Keratinocyte (primary cell): ENCODE data around the gene HCRTR1. TPM values are rescaled to one million over a fixed set of nuclear protein-coding genes. Genes with fewer than 3 reads are reported as not detected.

Experiments
- DNase-seq: peaks from one replicate; pipeline ENCODE4 v3.0.0-alpha.2; 2011; ENCODE audit warnings: low read depth, missing footprints, low spot score
- FAIRE-seq: peaks from 2 replicates; lab custom pipeline; 2011; peaks lifted over from hg19 to GRCh38; lab: Jason Lieb, UNC
- H2AFZ ChIP-seq: 2 replicates; pipeline ENCODE4 v1.6.0; 2012; ENCODE audit warnings: low read length, control low read depth, inconsistent platforms; ENCODE audit not compliant: control insufficient read depth
- H3K27ac ChIP-seq: 2 replicates; pipeline ENCODE4 v1.5.1; 2011; ENCODE audit warnings: low read length; ENCODE audit not compliant: control insufficient read depth, insufficient read depth
- H3K27me3 ChIP-seq: 3 replicates; pipeline ENCODE4 v1.6.0; 2011; ENCODE audit warnings: low read length; ENCODE audit not compliant: control insufficient read depth, insufficient read depth; ENCODE audit errors: extremely low read depth
- H3K36me3 ChIP-seq, 2 experiments: 2 replicates in 1 of 2; 3 replicates in 1 of 2; pipeline ENCODE4 v1.5.1; 2011; ENCODE audit warnings: low read length in 2 of 2, mild to moderate bottlenecking in 1 of 2; ENCODE audit not compliant: control insufficient read depth in 2 of 2, insufficient read depth in 2 of 2; ENCODE audit errors: extremely low read depth in 1 of 2
- H3K4me1 ChIP-seq: 3 replicates; pipeline ENCODE4 v1.5.1; 2011; ENCODE audit warnings: low read length; ENCODE audit not compliant: control insufficient read depth, insufficient read depth; ENCODE audit errors: extremely low read depth
- H3K4me2 ChIP-seq: 3 replicates; pipeline ENCODE4 v1.6.0; 2011; ENCODE audit warnings: low read depth, low read length; ENCODE audit not compliant: control insufficient read depth, insufficient read depth; ENCODE audit errors: extremely low read depth
- H3K4me3 ChIP-seq, 3 experiments: fragments of 200-600 bp in 1 of 3; sonication (generic) in 1 of 3; 2 replicates in 2 of 3; 3 replicates in 1 of 3; pipeline ENCODE4 v1.5.1; 2011 to 2016; ENCODE audit warnings: low read length in 3 of 3, mild to moderate bottlenecking in 3 of 3, control low read depth in 2 of 3, inconsistent platforms in 1 of 3, low read depth in 1 of 3, mixed read lengths in 1 of 3, mixed run types in 1 of 3, moderate library complexity in 1 of 3; ENCODE audit not compliant: control insufficient read depth in 2 of 3, insufficient read depth in 2 of 3; ENCODE audit errors: extremely low read depth in 1 of 3
- H3K79me2 ChIP-seq: 2 replicates; pipeline ENCODE4 v1.6.0; 2012; ENCODE audit warnings: low read length; ENCODE audit not compliant: control insufficient read depth, insufficient read depth
- H3K9ac ChIP-seq: 3 replicates; pipeline ENCODE4 v1.6.0; 2011; ENCODE audit warnings: low read length; ENCODE audit not compliant: control insufficient read depth, insufficient read depth; ENCODE audit errors: extremely low read depth
- H3K9me1 ChIP-seq: 3 replicates; pipeline ENCODE4 v1.6.0; 2011; ENCODE audit warnings: low read length; ENCODE audit not compliant: control insufficient read depth, insufficient read depth; ENCODE audit errors: extremely low read depth
- H3K9me3 ChIP-seq: 2 replicates; pipeline ENCODE4 v1.5.1; 2012; ENCODE audit warnings: low read depth, low read length; ENCODE audit not compliant: control insufficient read depth
- H4K20me1 ChIP-seq: 3 replicates; pipeline ENCODE4 v1.6.0; 2011; ENCODE audit warnings: low read length; ENCODE audit not compliant: control insufficient read depth, insufficient read depth; ENCODE audit errors: extremely low read depth
- EZH2 ChIP-seq: IDR thresholded peaks from one replicate; pipeline ENCODE4 v1.6.1; 2012; ENCODE audit warnings: inconsistent platforms, mild to moderate bottlenecking, low read length, moderate library complexity
- dilution Hi-C: fragments of 300-500 bp; cut with MboI; formaldehyde crosslinking; loops from one replicate; pipeline ENCODE4 v1.7.0; 2020; ENCODE audit warnings: low sequenced_read_pairs; ENCODE audit not compliant: extremely low pct_ligation_motif_present
- polyA plus RNA-seq, 5 experiments: library from polyadenylated mRNA; depleted of rRNA in 3 of 5; stranded (reverse) in 3 of 5; stranded (forward) in 1 of 5; unstranded in 1 of 5; fragments of >200 nt; gene quantifications; 1 replicate in 1 of 5; 2 replicates in 3 of 5; 3 replicates in 1 of 5; pipeline versions ENCODE4 v1.2.1 to v1.2.3, GENCODE V29; 2011 to 2012; ENCODE audit warnings: missing spikeins in 2 of 5, low read depth in 1 of 5, low replicate concordance in 1 of 5
- TF ChIP-seq, protein P1 (sequence below), 3 experiments: IDR thresholded peaks in 1 of 3; conservative IDR thresholded peaks in 1 of 3; optimal IDR thresholded peaks in 1 of 3; 2 replicates in 2 of 3; 3 replicates in 1 of 3; pipeline versions ENCODE3 to v1.5.1; 2011; ENCODE audit warnings: low read length in 3 of 3, mild to moderate bottlenecking in 3 of 3, moderate library complexity in 2 of 3, control low read depth in 1 of 3, inconsistent platforms in 1 of 3; ENCODE audit not compliant: insufficient read depth in 2 of 3; ENCODE audit errors: extremely low read depth in 1 of 3

The HCRTR1 gene
- polyA plus RNA-seq, 1 donor (not counting 4 experiments of a cell fraction or from before 2014, with no cell fraction given), result not detected

GRCh38 chr1:31662463-31662862 lies 45.0 kb downstream of the HCRTR1 start:
- H3K79me2 ChIP-seq, result no peaks in the 10 kb centered on the region
- no peaks in the 10 kb centered on the region for H3K9me1 ChIP-seq
- no peaks in the 10 kb centered on the region for H3K9me3 ChIP-seq
- no peak for FAIRE-seq
- no peak overlapping the region for H3K27ac ChIP-seq
- TF ChIP-seq, protein P1, sequence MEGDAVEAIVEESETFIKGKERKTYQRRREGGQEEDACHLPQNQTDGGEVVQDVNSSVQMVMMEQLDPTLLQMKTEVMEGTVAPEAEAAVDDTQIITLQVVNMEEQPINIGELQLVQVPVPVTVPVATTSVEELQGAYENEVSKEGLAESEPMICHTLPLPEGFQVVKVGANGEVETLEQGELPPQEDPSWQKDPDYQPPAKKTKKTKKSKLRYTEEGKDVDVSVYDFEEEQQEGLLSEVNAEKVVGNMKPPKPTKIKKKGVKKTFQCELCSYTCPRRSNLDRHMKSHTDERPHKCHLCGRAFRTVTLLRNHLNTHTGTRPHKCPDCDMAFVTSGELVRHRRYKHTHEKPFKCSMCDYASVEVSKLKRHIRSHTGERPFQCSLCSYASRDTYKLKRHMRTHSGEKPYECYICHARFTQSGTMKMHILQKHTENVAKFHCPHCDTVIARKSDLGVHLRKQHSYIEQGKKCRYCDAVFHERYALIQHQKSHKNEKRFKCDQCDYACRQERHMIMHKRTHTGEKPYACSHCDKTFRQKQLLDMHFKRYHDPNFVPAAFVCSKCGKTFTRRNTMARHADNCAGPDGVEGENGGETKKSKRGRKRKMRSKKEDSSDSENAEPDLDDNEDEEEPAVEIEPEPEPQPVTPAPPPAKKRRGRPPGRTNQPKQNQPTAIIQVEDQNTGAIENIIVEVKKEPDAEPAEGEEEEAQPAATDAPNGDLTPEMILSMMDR (optimal IDR thresholded peaks at IDR 0.05 in 1 of 3, IDR thresholded peaks at IDR 0.05 in 1 of 3, conservative IDR thresholded peaks at IDR 0.05 in 1 of 3; ENCODE audit: extremely low read depth in 1 of 3, insufficient read depth in 2 of 3, low read length in 3 of 3), result no peak
- no peak for TF ChIP-seq EZH2
- peaks cover 38 to 45% of the 10 kb centered on the region in 2 experiments for H3K36me3 ChIP-seq
- no peak overlapping the region for H3K9ac ChIP-seq
- H3K27me3 ChIP-seq, result no peaks in the 10 kb centered on the region
- H4K20me1 ChIP-seq, result no peaks in the 10 kb centered on the region
- no peak for DNase-seq
- no peak overlapping the region for H3K4me3 ChIP-seq
- H3K4me2 ChIP-seq, result no peak overlapping the region
- dilution Hi-C loops, result no loop called here
- H2AFZ ChIP-seq, result no peak overlapping the region
- peaks cover 18% of the 10 kb centered on the region for H3K4me1 ChIP-seq

GRCh38 chr1:31663622-31664452 lies 46.3 kb downstream of the HCRTR1 start:
- Histone ChIP-seq H3K4me3 (no peak overlapping the region), H3K27me3 (no peaks in the 10 kb centered on the region), H3K36me3 (peaks cover 29 to 49% of the 10 kb centered on the region in 2 experiments), H3K79me2 (no peaks in the 10 kb centered on the region), H3K9me3 (no peaks in the 10 kb centered on the region), H2AFZ (no peak overlapping the region), H4K20me1 (no peaks in the 10 kb centered on the region), H3K4me1 (peaks cover 22% of the 10 kb centered on the region), H3K27ac (no peak overlapping the region), H3K4me2 (no peak overlapping the region), H3K9ac (no peak overlapping the region), H3K9me1 (no peaks in the 10 kb centered on the region)
- TF ChIP-seq EZH2, result no peak
- TF ChIP-seq, protein P1 (optimal IDR thresholded peaks at IDR 0.05 in 1 of 3, IDR thresholded peaks at IDR 0.05 in 1 of 3, conservative IDR thresholded peaks at IDR 0.05 in 1 of 3; ENCODE audit: extremely low read depth in 1 of 3, insufficient read depth in 2 of 3, low read length in 3 of 3), result peak in 2 of 3 experiments; percentile 78 to 82
- dilution Hi-C loops, result no loop called here
- FAIRE-seq, result no peak
- DNase-seq, result no peak
